H1 (cell line): ENCODE measurements around the gene PCBD1.

Experiments
- CHD2 ChIP-seq: IDR thresholded peaks from 2 replicates; pipeline ENCODE4 v1.6.1; 2012; ENCODE audit warnings: low read length, improper control_type of control experiment
- CTCF ChIP-seq, 3 experiments: IDR thresholded peaks; 1 replicate in 2 of 3; 2 replicates in 1 of 3; pipeline versions ENCODE4 v1.5.1 to v1.6.1; 2011; ENCODE audit warnings: low read length in 3 of 3, mild to moderate bottlenecking in 3 of 3, inconsistent platforms in 2 of 3, low read depth in 1 of 3, moderate library complexity in 1 of 3; ENCODE audit not compliant: insufficient read depth in 1 of 3; ENCODE audit errors: control extremely low read depth in 1 of 3
- EGR1 ChIP-seq: IDR thresholded peaks from 2 replicates; pipeline ENCODE4 v1.6.1; 2011; ENCODE audit warnings: low read depth, low read length, borderline replicate concordance
- FOSL1 ChIP-seq: IDR thresholded peaks from 2 replicates; pipeline ENCODE4 v1.6.1; 2011; ENCODE audit warnings: mild to moderate bottlenecking, low read depth, low read length, moderate library complexity; ENCODE audit not compliant: insufficient read depth
- MAX ChIP-seq: IDR thresholded peaks from 2 replicates; pipeline ENCODE4 v1.6.1; 2012; ENCODE audit warnings: inconsistent platforms
- POLR2A ChIP-seq, 2 experiments: IDR thresholded peaks; 1 replicate in 1 of 2; 2 replicates in 1 of 2; pipeline ENCODE4 v1.6.1; 2011; ENCODE audit warnings: low read depth in 2 of 2, low read length in 2 of 2, mild to moderate bottlenecking in 2 of 2; ENCODE audit errors: control extremely low read depth in 1 of 2
- POLR2AphosphoS5 ChIP-seq: IDR thresholded peaks from 2 replicates; pipeline ENCODE4 v1.6.1; 2011; ENCODE audit warnings: low read depth, low read length
- SIN3A ChIP-seq, 2 experiments: IDR thresholded peaks in 1 of 2; conservative IDR thresholded peaks in 1 of 2; 2 replicates each; pipeline ENCODE4 v1.6.1; 2011 to 2012; ENCODE audit warnings: low read length in 2 of 2, improper control_type of control experiment in 1 of 2, low read depth in 1 of 2, mild to moderate bottlenecking in 1 of 2
- SP1 ChIP-seq: IDR thresholded peaks from 2 replicates; pipeline ENCODE4 v1.6.1; 2011; ENCODE audit warnings: low read depth, low read length
- TAF7 ChIP-seq: optimal IDR thresholded peaks from 2 replicates; pipeline ENCODE3; 2011; ENCODE audit warnings: low read depth, mild to moderate bottlenecking, inconsistent platforms, low read length, moderate library complexity, borderline replicate concordance

DNA sequence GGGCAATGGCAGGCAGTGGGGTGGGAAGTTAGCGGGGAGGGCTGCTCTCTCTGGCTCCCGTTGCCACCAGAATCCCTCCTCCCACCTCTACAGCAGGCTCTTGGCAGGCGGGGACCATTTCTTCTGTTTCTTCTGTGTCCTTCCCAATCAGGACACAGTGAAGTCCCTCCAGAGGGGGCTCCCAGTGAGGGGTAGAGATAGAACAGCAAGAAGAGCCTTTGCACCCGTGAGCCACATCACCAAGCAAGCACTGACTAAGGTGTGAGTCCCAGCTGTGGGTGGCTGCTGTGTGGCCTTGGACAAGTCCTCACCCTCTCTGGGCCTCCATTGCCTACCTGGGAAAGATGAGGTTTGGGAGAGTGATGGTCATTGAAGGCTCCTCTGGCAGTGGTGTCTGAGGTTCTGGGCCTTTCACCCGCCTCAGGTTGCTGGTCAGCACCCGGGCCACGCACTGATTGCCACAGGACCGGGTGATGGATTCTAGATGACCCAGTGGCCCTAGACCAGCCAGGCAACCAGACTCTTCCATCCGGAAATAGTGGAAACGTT lies 26.0 kb upstream of the PCBD1 start:
- TF ChIP-seq EGR1 (no peak), TAF7 (no peak), SP1 (no peak), CTCF (IDR thresholded peaks at IDR 0.05; ENCODE audit: control extremely low read depth in 1 of 3, insufficient read depth in 1 of 3, low read depth in 1 of 3, low read length in 3 of 3) (no peak), POLR2AphosphoS5 (no peak), MAX (no peak), CHD2 (no peak), POLR2A (IDR thresholded peaks at IDR 0.05; ENCODE audit: control extremely low read depth in 1 of 2, low read depth in 2 of 2, low read length in 2 of 2) (no peak), FOSL1 (no peak), SIN3A (conservative IDR thresholded peaks at IDR 0.05 in 1 of 2, IDR thresholded peaks at IDR 0.05 in 1 of 2; ENCODE audit: low read depth in 1 of 2, low read length in 2 of 2) (no peak)
